ENCODE results near the gene NXPE2. TPM values are rescaled to one million over a fixed set of nuclear protein-coding genes. Genes with fewer than 3 reads are reported as not detected.

Gene NXPE2
- total and polyA plus RNA-seq, 2 of the 8 experiments (the other 6 are each of a cell fraction or from before 2014, with no cell fraction given): not detected

DNA sequence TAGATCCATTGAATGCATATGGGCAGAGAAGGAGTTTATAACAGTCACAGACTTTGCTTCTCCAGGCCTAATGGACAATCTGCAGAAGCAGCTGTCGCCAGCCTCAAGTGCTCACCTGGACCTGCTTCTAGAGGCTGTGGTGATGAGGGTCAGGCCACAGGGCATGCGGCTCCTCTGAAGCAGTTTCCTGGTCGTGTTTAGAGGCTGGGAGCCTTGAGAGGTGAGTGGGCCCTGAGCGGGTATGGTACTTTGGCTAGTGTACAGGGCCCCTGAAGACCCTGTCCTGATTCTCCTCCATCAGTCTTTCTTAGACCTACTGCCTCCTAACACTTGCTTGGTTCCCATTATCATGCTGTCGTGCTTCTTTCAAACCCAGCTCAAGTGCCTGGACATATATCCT, 41.2 kb downstream of the NXPE2 start:
- no peak overlapping the region for H2BK12ac ChIP-seq (ENCODE audit: low read depth, low read length)
- H2BK5ac ChIP-seq (ENCODE audit: low read depth, low read length): no peak overlapping the region
- H2BK15ac ChIP-seq (ENCODE audit: low read length): no peak overlapping the region
- H3K9ac ChIP-seq (replicated peaks in 1 of 4; ENCODE audit: extremely low read depth in 1 of 4, low read depth in 3 of 4, low read length in 3 of 4): no peak overlapping the region
- no peaks in the 10 kb centered on the region for H3K23me2 ChIP-seq (ENCODE audit: low read depth, low read length)
- H2BK20ac ChIP-seq (ENCODE audit: low read length): no peak overlapping the region
- no peak overlapping the region for H3K23ac ChIP-seq (ENCODE audit: insufficient read length)
- no peak overlapping the region for H3K14ac ChIP-seq (ENCODE audit: insufficient read length)
- no peak overlapping the region for H4K5ac ChIP-seq (ENCODE audit: insufficient read length, low read depth, low read length)
- H2BK120ac ChIP-seq (replicated peaks; ENCODE audit: low read depth, low read length): no peak overlapping the region
- H3K4ac ChIP-seq (replicated peaks; ENCODE audit: insufficient read length, low read depth, low read length): no peak overlapping the region
- no peak overlapping the region for H4K8ac ChIP-seq (ENCODE audit: extremely low read depth, insufficient read depth, low read length)
- H3K36me3 ChIP-seq (ENCODE audit: control insufficient read depth in 2 of 4, insufficient read depth in 4 of 4, low read length in 3 of 4): no peaks in the 10 kb centered on the region
- H3K27me3 ChIP-seq (replicated peaks in 1 of 4; ENCODE audit: control insufficient read depth in 3 of 4, extremely low read depth in 1 of 4, insufficient read depth in 3 of 4, low read length in 3 of 4): no peaks in the 10 kb centered on the region
- no peaks in the 10 kb centered on the region for H3K4me1 ChIP-seq (replicated peaks in 1 of 4; ENCODE audit: control insufficient read depth in 3 of 4, insufficient read depth in 4 of 4, low read length in 3 of 4)
- H2AFZ ChIP-seq (ENCODE audit: low read length): no peak overlapping the region
- H3K4me3 ChIP-seq (ENCODE audit: extremely low read depth in 1 of 4, insufficient read depth in 2 of 4, low read depth in 3 of 4, low read length in 4 of 4): no peak overlapping the region
- H3K9me3 ChIP-seq (ENCODE audit: insufficient read depth in 2 of 2, low read depth in 1 of 2, low read length in 1 of 2): no peaks in the 10 kb centered on the region
- H4K20me1 ChIP-seq (replicated peaks in 1 of 2; ENCODE audit: control insufficient read depth in 1 of 2, insufficient read depth in 2 of 2, low read length in 2 of 2): no peaks in the 10 kb centered on the region
- H2AK5ac ChIP-seq (ENCODE audit: low read depth, low read length): no peak overlapping the region
- H3K4me2 ChIP-seq (ENCODE audit: insufficient read depth in 1 of 2, low read depth in 2 of 2, low read length in 2 of 2): no peak overlapping the region
- DNase-seq (ENCODE audit: low read depth in 1 of 2, low spot score in 2 of 2) (no peak), FAIRE-seq (no peak)
- no peak overlapping the region for H3K27ac ChIP-seq (ENCODE audit: low read depth, low read length)
- ChIA-PET POLR2A (ENCODE audit: partially characterized antibody) (no interaction called here), CTCF (ENCODE audit: partially characterized antibody) (interaction anchor here (0.9 kb wide), 1 partner anchor 18 kb away, joined by 3 read pairs; no protein-coding TSS in a partner anchor)
- H4K91ac ChIP-seq (replicated peaks; ENCODE audit: insufficient read length, low read length): no peak overlapping the region
- H3K79me2 ChIP-seq (ENCODE audit: control insufficient read depth in 1 of 2, insufficient read depth in 2 of 2, low read length in 2 of 2): no peaks in the 10 kb centered on the region
- TF ChIP-seq CTBP2 (IDR thresholded peaks at IDR 0.05; ENCODE audit: borderline replicate concordance, insufficient read depth, insufficient read length, low read length): no peak
- TF ChIP-seq GTF2F1 (IDR thresholded peaks at IDR 0.05; ENCODE audit: borderline replicate concordance, low read depth, low read length): no peak
- TF ChIP-seq NANOG (IDR thresholded peaks at IDR 0.05; ENCODE audit: insufficient read depth, low read depth, low read length, poor library complexity, severe bottlenecking): no peak
- no peak for TF ChIP-seq TAF1 (IDR thresholded peaks at IDR 0.05; ENCODE audit: low read depth, low read length)
- TF ChIP-seq JUN (IDR thresholded peaks at IDR 0.05; ENCODE audit: low read depth, low read length): no peak
- TF ChIP-seq MAFK (IDR thresholded peaks at IDR 0.05; ENCODE audit: low read depth, low read length): no peak
- TF ChIP-seq KDM5A (IDR thresholded peaks at IDR 0.05; ENCODE audit: low read length): no peak
- TF ChIP-seq SIRT6 (IDR thresholded peaks at IDR 0.05; ENCODE audit: low read length): no peak
- TF ChIP-seq EZH2 (IDR thresholded peaks at IDR 0.05; ENCODE audit: low read depth, low read length, severe bottlenecking): no peak
- TF ChIP-seq HDAC2 (IDR thresholded peaks at IDR 0.05; ENCODE audit: borderline replicate concordance in 1 of 2, low read depth in 2 of 2, low read length in 2 of 2): no peak
- no peak for TF ChIP-seq NRF1 (IDR thresholded peaks at IDR 0.05; ENCODE audit: low read depth, low read length)
- no peak for TF ChIP-seq CBX8 (IDR thresholded peaks at IDR 0.05; ENCODE audit: borderline replicate concordance, low read depth, low read length)
- TF ChIP-seq, protein P1, sequence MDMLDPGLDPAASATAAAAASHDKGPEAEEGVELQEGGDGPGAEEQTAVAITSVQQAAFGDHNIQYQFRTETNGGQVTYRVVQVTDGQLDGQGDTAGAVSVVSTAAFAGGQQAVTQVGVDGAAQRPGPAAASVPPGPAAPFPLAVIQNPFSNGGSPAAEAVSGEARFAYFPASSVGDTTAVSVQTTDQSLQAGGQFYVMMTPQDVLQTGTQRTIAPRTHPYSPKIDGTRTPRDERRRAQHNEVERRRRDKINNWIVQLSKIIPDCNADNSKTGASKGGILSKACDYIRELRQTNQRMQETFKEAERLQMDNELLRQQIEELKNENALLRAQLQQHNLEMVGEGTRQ (IDR thresholded peaks at IDR 0.05; ENCODE audit: low read length): no peak
- no peak for TF ChIP-seq BACH1 (IDR thresholded peaks at IDR 0.05; ENCODE audit: low read length)
- no peaks in the 10 kb centered on the region for H3K79me1 ChIP-seq (ENCODE audit: low read depth, low read length)
- no peak overlapping the region for H3K56ac ChIP-seq (replicated peaks; ENCODE audit: insufficient read length, low read depth, low read length)
- H3K18ac ChIP-seq (ENCODE audit: extremely low read depth, low read length): no peak overlapping the region
- WGBS, 2 experiments (ENCODE audit: extremely low coverage in 1 of 2, insufficient coverage in 1 of 2, insufficient read length in 1 of 2, insufficient replicate concordance in 2 of 2, low coverage in 1 of 2, low lambda C conversion rate in 2 of 2, missing lambda C conversion rate in 1 of 2): 89% methylated on average over 5 of the region's 5 CpGs; no CpG with 5 or more reads in 1 of the 2 experiments
